Measurements from ENCODE around the gene HSPA12A.

The HSPA12A gene

GRCh38 chr10:116687633-116688032 lies 54.7 kb downstream of the HSPA12A start:
- DNase-seq, result no peak

- no peak for DNase-seq
These were observed 55.7 kb downstream of the HSPA12A start for GRCh38 chr10:116686632-116687031.

- no peak for DNase-seq
These were observed 56.6 kb downstream of the HSPA12A start for GRCh38 chr10:116685807-116686206.

- no peak for DNase-seq
These were observed 57.6 kb downstream of the HSPA12A start for GRCh38 chr10:116684781-116685180.

- no peak for DNase-seq
These were observed 58.5 kb downstream of the HSPA12A start for GRCh38 chr10:116683821-116684220.

- DNase-seq, result no peak
These were observed 59.2 kb downstream of the HSPA12A start for GRCh38 chr10:116683166-116683565.

GRCh38 chr10:116679351-116679750 lies 63.0 kb downstream of the HSPA12A start:
- no peak for DNase-seq

GRCh38 chr10:116676633-116677032 lies 65.7 kb downstream of the HSPA12A start:
- DNase-seq, result no peak

GRCh38 chr10:116676118-116676517 lies 66.2 kb downstream of the HSPA12A start:
- no peak for DNase-seq

GRCh38 chr10:116674901-116675423 lies 67.4 kb downstream of the HSPA12A start:
- DNase-seq, result no peak

GRCh38 chr10:116673866-116674265 lies 68.5 kb downstream of the HSPA12A start:
- no peak for DNase-seq

GRCh38 chr10:116672891-116673290 lies 69.5 kb downstream of the HSPA12A start:
- no peak for DNase-seq

- DNase-seq, result no peak
These were observed 71.0 kb downstream of the HSPA12A start for GRCh38 chr10:116671274-116671926.

- no peak for DNase-seq
These were observed 71.7 kb downstream of the HSPA12A start for GRCh38 chr10:116670706-116671105.

- no peak for DNase-seq
These were observed 72.3 kb downstream of the HSPA12A start for GRCh38 chr10:116669832-116670644.

- DNase-seq, result no peak
These were observed 73.3 kb downstream of the HSPA12A start for GRCh38 chr10:116669080-116669479.

GRCh38 chr10:116668446-116668845 lies 73.9 kb downstream of the HSPA12A start:
- no peak for DNase-seq

- no peak for DNase-seq
These were observed 74.3 kb downstream of the HSPA12A start for GRCh38 chr10:116668018-116668417.

- no peak for DNase-seq
These were observed 74.9 kb downstream of the HSPA12A start for GRCh38 chr10:116667484-116667883.

GRCh38 chr10:116665541-116666125 lies 76.7 kb downstream of the HSPA12A start:
- no peak for DNase-seq

GRCh38 chr10:116664631-116665030 lies 77.7 kb downstream of the HSPA12A start:
- no peak for DNase-seq

- no peak for DNase-seq
These were observed 79.0 kb downstream of the HSPA12A start for GRCh38 chr10:116663342-116663741.

GRCh38 chr10:116660860-116661259 lies 81.5 kb downstream of the HSPA12A start:
- no peak for DNase-seq

All from GF-D8 (cell line).